Ishikawa (cell line): ENCODE measurements around the gene TRIM24.

ENCODE experiments used
- MAX ChIP-seq: IDR thresholded peaks from 2 replicates; pipeline ENCODE4 v1.6.1; 2012
- RAD21 ChIP-seq: IDR thresholded peaks from 2 replicates; pipeline ENCODE4 v1.6.1; 2012; ENCODE audit warnings: low read depth
- REST ChIP-seq: IDR thresholded peaks from 2 replicates; pipeline ENCODE4 v1.6.1; 2012; ENCODE audit warnings: low read depth, mild to moderate bottlenecking
- TAF1 ChIP-seq: IDR thresholded peaks from 2 replicates; pipeline ENCODE4 v1.6.1; 2012; ENCODE audit warnings: low read depth, mild to moderate bottlenecking
- USF1 ChIP-seq: IDR thresholded peaks from 2 replicates; pipeline ENCODE4 v1.6.1; 2012
- ZBTB7A ChIP-seq: IDR thresholded peaks from 2 replicates; pipeline ENCODE4 v1.6.1; 2012; ENCODE audit warnings: low read depth

GRCh38 chr7:138492423-138492822 is 32.4 kb downstream of the TRIM24 start:
- TF ChIP-seq REST, result no peak
- no peak for TF ChIP-seq RAD21
- no peak for TF ChIP-seq MAX
- no peak for TF ChIP-seq USF1
- no peak for TF ChIP-seq TAF1
- TF ChIP-seq ZBTB7A, result no peak
